Retinal pigment epithelial cell (primary cell): ENCODE data around the gene SLFNL1.

Source experiments
- DNase-seq: peaks from one replicate; pipeline ENCODE4 v3.0.0-alpha.2; 2010; ENCODE audit warnings: low read depth
- H3K4me3 ChIP-seq: 2 replicates; pipeline ENCODE4 v1.5.1; 2011; ENCODE audit warnings: mild to moderate bottlenecking, low read length, control low read depth, moderate library complexity
- TF ChIP-seq, protein P1 (sequence below): conservative IDR thresholded peaks from 2 replicates; pipeline ENCODE4 v1.5.1; 2011; ENCODE audit warnings: low read depth, low read length, control low read depth, inconsistent platforms

The SLFNL1 gene

DNA sequence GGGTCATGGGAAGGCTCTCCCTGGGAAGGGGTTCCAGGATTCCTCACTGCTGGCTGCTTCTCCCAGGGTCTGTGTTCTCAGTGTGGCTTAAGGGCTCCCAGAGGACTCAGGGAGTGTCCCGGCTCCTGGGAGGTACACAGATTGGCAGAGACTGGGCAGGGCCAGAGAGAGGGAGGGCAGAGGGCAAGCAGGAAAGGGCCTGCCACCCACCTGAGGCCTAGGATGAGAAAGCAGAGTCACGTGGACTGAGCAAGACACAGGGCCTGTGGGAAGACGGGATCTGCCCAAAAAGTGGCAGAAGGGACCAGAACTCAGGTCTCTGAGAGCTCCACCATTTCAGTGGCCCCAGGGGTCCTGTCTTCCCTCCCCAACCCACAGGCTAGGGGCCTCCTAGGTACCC lies 871 bp downstream of the SLFNL1 start:
- no peak overlapping the region for H3K4me3 ChIP-seq
- TF ChIP-seq, protein P1, sequence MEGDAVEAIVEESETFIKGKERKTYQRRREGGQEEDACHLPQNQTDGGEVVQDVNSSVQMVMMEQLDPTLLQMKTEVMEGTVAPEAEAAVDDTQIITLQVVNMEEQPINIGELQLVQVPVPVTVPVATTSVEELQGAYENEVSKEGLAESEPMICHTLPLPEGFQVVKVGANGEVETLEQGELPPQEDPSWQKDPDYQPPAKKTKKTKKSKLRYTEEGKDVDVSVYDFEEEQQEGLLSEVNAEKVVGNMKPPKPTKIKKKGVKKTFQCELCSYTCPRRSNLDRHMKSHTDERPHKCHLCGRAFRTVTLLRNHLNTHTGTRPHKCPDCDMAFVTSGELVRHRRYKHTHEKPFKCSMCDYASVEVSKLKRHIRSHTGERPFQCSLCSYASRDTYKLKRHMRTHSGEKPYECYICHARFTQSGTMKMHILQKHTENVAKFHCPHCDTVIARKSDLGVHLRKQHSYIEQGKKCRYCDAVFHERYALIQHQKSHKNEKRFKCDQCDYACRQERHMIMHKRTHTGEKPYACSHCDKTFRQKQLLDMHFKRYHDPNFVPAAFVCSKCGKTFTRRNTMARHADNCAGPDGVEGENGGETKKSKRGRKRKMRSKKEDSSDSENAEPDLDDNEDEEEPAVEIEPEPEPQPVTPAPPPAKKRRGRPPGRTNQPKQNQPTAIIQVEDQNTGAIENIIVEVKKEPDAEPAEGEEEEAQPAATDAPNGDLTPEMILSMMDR = no peak
- DNase-seq = no peak

DNA sequence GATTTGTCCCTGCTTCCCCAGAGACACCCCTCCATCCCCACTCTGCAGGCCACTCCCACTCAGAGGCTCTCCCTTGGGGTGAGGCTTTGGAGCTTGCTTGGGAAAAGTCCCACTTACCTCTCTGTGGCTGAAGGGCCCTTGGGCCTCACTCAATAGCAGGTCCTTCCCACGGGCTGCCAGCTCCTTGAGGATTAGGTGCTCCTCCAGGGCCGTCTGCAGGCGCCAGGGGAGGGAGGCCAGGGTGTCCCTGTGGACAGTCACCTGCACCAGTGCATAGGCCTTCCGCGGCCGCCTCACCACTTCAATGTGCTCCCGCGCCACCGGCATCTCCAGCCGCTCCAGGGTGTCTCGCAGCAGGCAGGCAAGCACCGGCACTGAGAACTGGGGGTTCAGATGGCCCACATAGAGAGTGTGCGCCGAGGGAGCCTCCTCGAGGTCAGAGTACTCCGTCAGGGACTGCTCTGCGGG lies 1.4 kb downstream of the SLFNL1 start:
- DNase-seq = no peak
- TF ChIP-seq, protein P1 = no peak

DNA sequence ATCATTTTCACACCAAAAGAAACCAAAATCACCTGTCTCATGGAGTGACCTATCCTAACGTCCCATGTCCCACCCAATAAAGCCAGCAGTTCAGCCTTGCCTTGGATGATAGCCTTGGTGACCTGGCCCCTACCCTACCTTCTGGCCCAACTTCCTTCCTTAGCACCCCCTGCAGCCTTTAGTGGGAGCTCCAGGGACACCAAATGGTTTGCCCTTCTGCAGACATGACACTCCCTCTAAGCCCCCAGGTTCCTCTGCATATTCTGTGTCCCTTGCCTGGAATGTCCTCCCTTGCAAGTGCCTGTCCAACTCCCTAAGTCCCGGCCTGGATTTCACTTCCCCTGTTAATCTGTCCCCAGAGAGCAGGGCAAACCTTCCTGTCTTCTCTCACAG lies 2.2 kb downstream of the SLFNL1 start:
- TF ChIP-seq, protein P1 = no peak
- no peak overlapping the region for H3K4me3 ChIP-seq
- DNase-seq = no peak

More for the DNA sequence above, 1.4 kb downstream of the SLFNL1 start:
- H3K4me3 ChIP-seq = no peak overlapping the region

DNA sequence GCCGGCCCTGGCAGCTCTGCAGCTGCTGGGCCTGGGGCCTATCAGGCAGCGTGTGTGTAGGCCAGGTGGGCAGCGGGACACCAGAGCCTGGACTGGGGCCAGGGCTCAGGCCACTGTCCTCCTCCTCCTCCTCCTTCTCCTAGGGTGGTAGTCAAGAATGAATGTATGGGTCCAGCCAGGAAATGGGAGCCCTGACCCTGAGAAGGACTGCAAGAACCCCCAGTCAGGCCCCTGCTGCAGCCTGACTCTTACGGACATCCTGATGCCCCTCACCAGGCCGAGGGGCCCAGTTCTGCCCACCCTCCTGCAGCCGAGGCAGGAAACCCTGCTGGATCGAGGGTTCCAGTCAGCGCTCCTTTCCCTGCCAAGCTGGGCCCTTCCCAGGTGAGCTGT lies 3.5 kb downstream of the SLFNL1 start:
- DNase-seq = no peak
- TF ChIP-seq, protein P1 = no peak
- H3K4me3 ChIP-seq = no peak overlapping the region

DNA sequence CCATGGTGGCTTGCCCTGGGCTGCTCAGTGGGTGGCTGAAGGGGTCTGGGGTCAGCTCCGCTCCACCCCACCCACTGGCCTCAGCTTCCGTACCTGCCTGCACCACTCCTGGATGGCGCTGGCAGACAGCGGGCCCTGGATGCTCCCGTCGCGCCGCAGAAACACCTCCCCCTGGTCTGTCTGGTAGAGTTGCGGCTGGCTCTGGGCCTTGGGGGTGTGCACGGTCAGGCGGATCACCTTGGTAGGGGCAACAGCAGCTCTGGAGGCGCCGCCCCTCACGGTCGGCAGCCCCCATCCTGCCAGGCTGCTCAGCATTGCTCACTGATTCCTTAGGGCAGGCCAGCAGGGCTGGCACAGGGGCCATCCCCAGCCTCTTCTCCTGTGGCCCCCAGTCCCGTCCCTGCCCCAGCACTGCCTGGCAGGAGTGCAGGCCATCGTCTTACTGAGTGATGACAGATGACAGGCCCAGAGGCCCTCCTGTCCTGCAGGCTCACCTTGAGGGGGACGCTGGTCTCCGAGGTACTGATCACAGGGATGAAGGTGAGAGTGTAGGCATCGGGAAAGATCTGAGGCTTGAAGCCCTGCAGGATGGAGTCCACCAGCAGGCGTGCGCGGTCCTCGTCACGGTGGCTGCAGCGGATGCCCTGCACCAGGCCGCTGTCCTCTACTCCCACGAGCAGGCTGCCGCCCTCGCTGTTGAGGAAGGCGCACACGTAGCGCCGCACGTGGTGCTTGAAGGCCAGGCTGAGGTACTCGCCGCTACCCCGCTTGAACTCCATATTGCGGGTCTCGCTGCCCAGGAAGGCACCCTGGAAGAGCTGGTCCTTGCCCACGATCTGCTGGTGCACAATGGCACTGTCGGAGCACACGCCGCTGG lies 4.1 kb downstream of the SLFNL1 start:
- no peak for DNase-seq
- TF ChIP-seq, protein P1 = no peak
- no peak overlapping the region for H3K4me3 ChIP-seq

DNA sequence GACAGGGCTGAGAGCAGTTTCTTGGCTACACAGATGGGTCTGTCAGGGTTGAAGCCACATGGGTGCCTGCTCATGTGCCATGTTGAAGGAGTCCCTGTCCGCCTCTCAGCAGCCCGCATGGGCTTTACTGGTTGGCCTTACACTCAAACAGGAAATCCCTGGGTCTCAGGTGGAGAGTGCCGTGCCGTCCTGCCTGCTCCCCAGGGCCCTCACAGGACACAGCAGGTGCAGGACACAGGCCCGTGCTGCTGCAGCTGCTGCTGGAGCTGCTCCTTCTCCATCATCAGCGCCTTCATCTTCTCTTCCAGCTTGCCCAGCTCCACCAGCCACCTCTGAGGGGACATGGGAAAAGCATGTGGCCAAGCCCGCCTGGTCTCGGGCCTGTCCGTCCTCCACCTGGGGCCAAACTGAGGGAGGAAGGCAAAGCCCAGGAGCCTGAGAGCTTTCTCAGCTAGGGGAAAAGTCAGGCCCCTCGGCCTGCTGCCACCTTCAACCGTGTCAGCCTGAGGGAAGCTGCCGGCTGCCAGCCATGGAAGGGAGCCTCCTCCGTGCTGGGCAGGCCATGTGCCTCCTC lies 5.5 kb downstream of the SLFNL1 start:
- TF ChIP-seq, protein P1 = no peak
- no peak for DNase-seq
- no peak overlapping the region for H3K4me3 ChIP-seq
